GM19372 (cell line): ENCODE results near the gene FCHSD2.
"Not testable (repeated sequence)": the region's sequence is repeated elsewhere in the genome, so short reads cannot be mapped to it uniquely, and the experiment has no call there.

Experiments used
- ATAC-seq: cut with Tn5 transposase; IDR thresholded peaks from one replicate; pipeline ENCODE4 v1.9.1; 2021; ENCODE audit warnings: mild to moderate bottlenecking, low read depth, moderate library complexity; ENCODE audit not compliant: unreplicated experiment

The FCHSD2 gene

GRCh38 chr11:72812967-72813739 lies 329.0 kb downstream of the FCHSD2 start:
- no peak for ATAC-seq

GRCh38 chr11:72812604-72812966 lies 329.5 kb downstream of the FCHSD2 start:
- no peak for ATAC-seq

- not testable (repeated sequence) for ATAC-seq
Measured at GRCh38 chr11:72811686-72812085, 330.4 kb downstream of the FCHSD2 start.

- ATAC-seq = no peak
Measured at GRCh38 chr11:72808331-72808798, 333.8 kb downstream of the FCHSD2 start.

- no peak for ATAC-seq
Measured at GRCh38 chr11:72807792-72808191, 334.3 kb downstream of the FCHSD2 start.

- ATAC-seq = no peak
Measured at GRCh38 chr11:72807021-72807693, 335.0 kb downstream of the FCHSD2 start.

- ATAC-seq = not testable (repeated sequence)
Measured at GRCh38 chr11:72806378-72806777, 335.7 kb downstream of the FCHSD2 start.

- no peak for ATAC-seq
Measured at GRCh38 chr11:72805216-72805615, 336.9 kb downstream of the FCHSD2 start.

- ATAC-seq = no peak
Measured at GRCh38 chr11:72802822-72803221, 339.3 kb downstream of the FCHSD2 start.

- ATAC-seq = no peak
Measured at GRCh38 chr11:72799441-72799840, 342.7 kb downstream of the FCHSD2 start.

GRCh38 chr11:72798361-72798760 lies 343.8 kb downstream of the FCHSD2 start:
- no peak for ATAC-seq

- peak; percentile 91 for ATAC-seq
Measured at GRCh38 chr11:72793425-72794367, 348.4 kb downstream of the FCHSD2 start, which contains the start of gene STARD10. STARD10 (minus strand) TSS chr11:72794047; CDS start chr11:72781181, 12,866 bp downstream.

GRCh38 chr11:72793076-72793424 lies 349.1 kb downstream of the FCHSD2 start:
- ATAC-seq = no peak

- no peak for ATAC-seq
Measured at GRCh38 chr11:72792437-72793021, 349.6 kb downstream of the FCHSD2 start.

GRCh38 chr11:72791228-72791627 lies 350.9 kb downstream of the FCHSD2 start:
- not testable (repeated sequence) for ATAC-seq

- no peak for ATAC-seq
Measured at GRCh38 chr11:72789493-72790131, 352.5 kb downstream of the FCHSD2 start.

GRCh38 chr11:72788241-72788640 lies 353.9 kb downstream of the FCHSD2 start:
- no peak for ATAC-seq

- ATAC-seq = no peak
Measured at GRCh38 chr11:72787216-72788104, 354.7 kb downstream of the FCHSD2 start.
